K562 (cell line): ENCODE results near the gene POU3F1. TPM values are rescaled to one million over a fixed set of nuclear protein-coding genes. Genes with fewer than 3 reads are reported as not detected.

Experiments used
- CCAR2 ChIP-seq: fragments of 200-400 bp; formaldehyde crosslinking; IDR thresholded peaks from 2 replicates; pipeline ENCODE4 v1.6.1; 2017; ENCODE audit warnings: mild to moderate bottlenecking, low read depth, low read length
- HSF4 ChIP-seq: fragments of 250-450 bp; sonication (Bioruptor Pico); IDR thresholded peaks from 2 replicates; pipeline ENCODE4 v2.1.2; 2022; ENCODE audit warnings: mild to moderate bottlenecking, moderate library complexity, borderline replicate concordance
- POLR2H ChIP-seq: IDR thresholded peaks from 2 replicates; pipeline ENCODE4 v1.6.1; 2016; ENCODE audit warnings: missing genetic modification characterization, low read depth, mild to moderate bottlenecking, control low read depth, missing compliant biosample characterization, moderate library complexity
- polyA plus RNA-seq, 8 experiments: library from polyadenylated mRNA; depleted of rRNA in 4 of 8; stranded (reverse) in 5 of 8; unstranded in 3 of 8; fragments of >200 nt; fragmentation: Nextera tagmentation in 2 of 8; fragmentation: Illumina TruSeq in 1 of 8; extraction: Ambion mirVana in 2 of 8; extraction: Trizol in 1 of 8; gene quantifications; 2 replicates each; pipeline versions ENCODE4 v1.2.1 to v1.2.3, GENCODE V29; 2011 to 2014; ENCODE audit warnings: inconsistent platforms in 1 of 8, missing spikeins in 1 of 8
- total RNA-seq, 7 experiments: library from RNA; depleted of rRNA in 6 of 7; stranded (reverse); fragments of >200 nt in 6 of 7; fragmentation: Illumina TruSeq in 2 of 7; extraction: Trizol in 2 of 7; gene quantifications; 2 replicates each; pipeline versions ENCODE4 v1.2.1 to v1.2.3, GENCODE V29; 2011 to 2021; ENCODE audit warnings: low replicate concordance in 1 of 7
- TF ChIP-seq, protein P1 (sequence below): fragments of 250-450 bp; sonication (Bioruptor Pico); IDR thresholded peaks from 2 replicates; pipeline ENCODE4 v1.6.1; 2021; ENCODE audit warnings: mild to moderate bottlenecking
- TF ChIP-seq, protein P2 (sequence below): fragments of 250-450 bp; sonication (Bioruptor Pico); IDR thresholded peaks from 2 replicates; pipeline ENCODE4 v1.5.0; 2020; ENCODE audit warnings: mild to moderate bottlenecking, borderline replicate concordance
- TF ChIP-seq, protein P3 (sequence below), 2 experiments: fragments of 450-650 bp in 1 of 2; sonication (generic) in 1 of 2; formaldehyde crosslinking in 1 of 2; IDR thresholded peaks; 2 replicates each; pipeline versions ENCODE4 v1.7.1 to v1.9.0; 2016 to 2022; ENCODE audit warnings: inconsistent platforms in 1 of 2, mild to moderate bottlenecking in 1 of 2, missing genetic modification reagents in 1 of 2
- TF ChIP-seq, protein P4 (sequence below): fragments of 450-650 bp; IDR thresholded peaks from 2 replicates; pipeline ENCODE4 v1.6.1; 2014; ENCODE audit warnings: low read depth, mild to moderate bottlenecking, moderate library complexity, borderline replicate concordance
- TF ChIP-seq, protein P5 (sequence below): fragments of 450-650 bp; formaldehyde crosslinking; IDR thresholded peaks from 2 replicates; pipeline ENCODE4 v1.4.0; 2020; ENCODE audit warnings: mild to moderate bottlenecking
- TF ChIP-seq, protein P6 (sequence below): fragments of 450-650 bp; formaldehyde crosslinking; IDR thresholded peaks from 2 replicates; pipeline ENCODE4 v1.4.0; 2022; ENCODE audit warnings: missing genetic modification characterization

POU3F1 gene
- total and polyA plus RNA-seq, 9 of the 15 experiments (the other 6 are each of a cell fraction or from before 2014, with no cell fraction given), result 0.09 TPM; not detected in 8

DNA sequence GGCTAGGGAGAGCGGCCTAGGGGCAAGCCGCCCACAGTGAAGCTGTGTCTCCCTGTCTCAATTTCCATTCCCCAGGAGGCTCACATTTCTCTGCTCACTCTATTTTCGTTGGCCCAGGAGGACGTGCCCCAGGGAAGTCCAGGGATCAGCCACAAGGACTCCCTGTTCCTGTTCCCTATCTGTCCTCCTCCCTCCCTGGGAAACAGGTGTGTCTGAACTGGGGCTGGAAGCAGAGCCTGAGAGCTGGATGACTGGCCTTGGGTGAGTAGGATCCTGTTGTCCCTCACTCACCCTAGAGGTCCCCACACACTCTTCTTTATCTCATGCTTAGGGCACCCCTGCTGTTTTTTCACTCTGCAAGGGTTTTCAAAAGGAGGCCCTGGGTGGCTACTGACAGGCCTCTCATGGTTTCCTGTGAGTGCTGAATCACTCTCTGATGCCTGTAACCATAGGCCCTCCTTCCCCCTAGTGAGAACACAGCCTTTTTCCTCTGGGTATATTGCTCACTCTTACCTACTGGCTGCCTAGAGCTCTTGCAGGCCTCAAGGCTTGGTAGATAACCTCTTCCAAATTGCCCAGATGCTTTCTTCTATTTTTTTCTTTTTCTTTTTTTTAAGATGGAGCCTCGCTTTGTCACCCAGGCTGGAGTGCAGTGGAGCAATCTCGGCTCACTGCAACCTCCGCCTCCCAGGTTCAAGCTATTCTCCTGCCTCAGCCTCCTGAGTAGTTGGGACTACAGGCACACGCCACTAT is 37.3 kb downstream of the POU3F1 start (continued):
- TF ChIP-seq, protein P1, sequence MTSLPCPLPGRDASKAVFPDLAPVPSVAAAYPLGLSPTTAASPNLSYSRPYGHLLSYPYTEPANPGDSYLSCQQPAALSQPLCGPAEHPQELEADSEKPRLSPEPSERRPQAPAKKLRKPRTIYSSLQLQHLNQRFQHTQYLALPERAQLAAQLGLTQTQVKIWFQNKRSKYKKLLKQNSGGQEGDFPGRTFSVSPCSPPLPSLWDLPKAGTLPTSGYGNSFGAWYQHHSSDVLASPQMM (CRISPR knock-in tag), result no peak
- TF ChIP-seq, protein P2, sequence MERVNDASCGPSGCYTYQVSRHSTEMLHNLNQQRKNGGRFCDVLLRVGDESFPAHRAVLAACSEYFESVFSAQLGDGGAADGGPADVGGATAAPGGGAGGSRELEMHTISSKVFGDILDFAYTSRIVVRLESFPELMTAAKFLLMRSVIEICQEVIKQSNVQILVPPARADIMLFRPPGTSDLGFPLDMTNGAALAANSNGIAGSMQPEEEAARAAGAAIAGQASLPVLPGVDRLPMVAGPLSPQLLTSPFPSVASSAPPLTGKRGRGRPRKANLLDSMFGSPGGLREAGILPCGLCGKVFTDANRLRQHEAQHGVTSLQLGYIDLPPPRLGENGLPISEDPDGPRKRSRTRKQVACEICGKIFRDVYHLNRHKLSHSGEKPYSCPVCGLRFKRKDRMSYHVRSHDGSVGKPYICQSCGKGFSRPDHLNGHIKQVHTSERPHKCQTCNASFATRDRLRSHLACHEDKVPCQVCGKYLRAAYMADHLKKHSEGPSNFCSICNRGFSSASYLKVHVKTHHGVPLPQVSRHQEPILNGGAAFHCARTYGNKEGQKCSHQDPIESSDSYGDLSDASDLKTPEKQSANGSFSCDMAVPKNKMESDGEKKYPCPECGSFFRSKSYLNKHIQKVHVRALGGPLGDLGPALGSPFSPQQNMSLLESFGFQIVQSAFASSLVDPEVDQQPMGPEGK (CRISPR knock-in tag), result 0 out of 2 replicates have a peak, but pooled peaks have one; percentile 45
- TF ChIP-seq HSF4 (CRISPR knock-in tag), result no peak
- TF ChIP-seq, protein P3, sequence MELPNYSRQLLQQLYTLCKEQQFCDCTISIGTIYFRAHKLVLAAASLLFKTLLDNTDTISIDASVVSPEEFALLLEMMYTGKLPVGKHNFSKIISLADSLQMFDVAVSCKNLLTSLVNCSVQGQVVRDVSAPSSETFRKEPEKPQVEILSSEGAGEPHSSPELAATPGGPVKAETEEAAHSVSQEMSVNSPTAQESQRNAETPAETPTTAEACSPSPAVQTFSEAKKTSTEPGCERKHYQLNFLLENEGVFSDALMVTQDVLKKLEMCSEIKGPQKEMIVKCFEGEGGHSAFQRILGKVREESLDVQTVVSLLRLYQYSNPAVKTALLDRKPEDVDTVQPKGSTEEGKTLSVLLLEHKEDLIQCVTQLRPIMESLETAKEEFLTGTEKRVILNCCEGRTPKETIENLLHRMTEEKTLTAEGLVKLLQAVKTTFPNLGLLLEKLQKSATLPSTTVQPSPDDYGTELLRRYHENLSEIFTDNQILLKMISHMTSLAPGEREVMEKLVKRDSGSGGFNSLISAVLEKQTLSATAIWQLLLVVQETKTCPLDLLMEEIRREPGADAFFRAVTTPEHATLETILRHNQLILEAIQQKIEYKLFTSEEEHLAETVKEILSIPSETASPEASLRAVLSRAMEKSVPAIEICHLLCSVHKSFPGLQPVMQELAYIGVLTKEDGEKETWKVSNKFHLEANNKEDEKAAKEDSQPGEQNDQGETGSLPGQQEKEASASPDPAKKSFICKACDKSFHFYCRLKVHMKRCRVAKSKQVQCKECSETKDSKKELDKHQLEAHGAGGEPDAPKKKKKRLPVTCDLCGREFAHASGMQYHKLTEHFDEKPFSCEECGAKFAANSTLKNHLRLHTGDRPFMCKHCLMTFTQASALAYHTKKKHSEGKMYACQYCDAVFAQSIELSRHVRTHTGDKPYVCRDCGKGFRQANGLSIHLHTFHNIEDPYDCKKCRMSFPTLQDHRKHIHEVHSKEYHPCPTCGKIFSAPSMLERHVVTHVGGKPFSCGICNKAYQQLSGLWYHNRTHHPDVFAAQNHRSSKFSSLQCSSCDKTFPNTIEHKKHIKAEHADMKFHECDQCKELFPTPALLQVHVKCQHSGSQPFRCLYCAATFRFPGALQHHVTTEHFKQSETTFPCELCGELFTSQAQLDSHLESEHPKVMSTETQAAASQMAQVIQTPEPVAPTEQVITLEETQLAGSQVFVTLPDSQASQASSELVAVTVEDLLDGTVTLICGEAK (IDR thresholded peaks at IDR 0.05), result 0 out of 2 replicates have a peak, but pooled peaks have one; percentile 31
- TF ChIP-seq, protein P3 (CRISPR knock-in tag; IDR thresholded peaks at IDR 0.05), result no peak
- TF ChIP-seq CCAR2, result no peak
- TF ChIP-seq, protein P4, sequence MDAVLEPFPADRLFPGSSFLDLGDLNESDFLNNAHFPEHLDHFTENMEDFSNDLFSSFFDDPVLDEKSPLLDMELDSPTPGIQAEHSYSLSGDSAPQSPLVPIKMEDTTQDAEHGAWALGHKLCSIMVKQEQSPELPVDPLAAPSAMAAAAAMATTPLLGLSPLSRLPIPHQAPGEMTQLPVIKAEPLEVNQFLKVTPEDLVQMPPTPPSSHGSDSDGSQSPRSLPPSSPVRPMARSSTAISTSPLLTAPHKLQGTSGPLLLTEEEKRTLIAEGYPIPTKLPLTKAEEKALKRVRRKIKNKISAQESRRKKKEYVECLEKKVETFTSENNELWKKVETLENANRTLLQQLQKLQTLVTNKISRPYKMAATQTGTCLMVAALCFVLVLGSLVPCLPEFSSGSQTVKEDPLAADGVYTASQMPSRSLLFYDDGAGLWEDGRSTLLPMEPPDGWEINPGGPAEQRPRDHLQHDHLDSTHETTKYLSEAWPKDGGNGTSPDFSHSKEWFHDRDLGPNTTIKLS, result no peak
- TF ChIP-seq, protein P5, sequence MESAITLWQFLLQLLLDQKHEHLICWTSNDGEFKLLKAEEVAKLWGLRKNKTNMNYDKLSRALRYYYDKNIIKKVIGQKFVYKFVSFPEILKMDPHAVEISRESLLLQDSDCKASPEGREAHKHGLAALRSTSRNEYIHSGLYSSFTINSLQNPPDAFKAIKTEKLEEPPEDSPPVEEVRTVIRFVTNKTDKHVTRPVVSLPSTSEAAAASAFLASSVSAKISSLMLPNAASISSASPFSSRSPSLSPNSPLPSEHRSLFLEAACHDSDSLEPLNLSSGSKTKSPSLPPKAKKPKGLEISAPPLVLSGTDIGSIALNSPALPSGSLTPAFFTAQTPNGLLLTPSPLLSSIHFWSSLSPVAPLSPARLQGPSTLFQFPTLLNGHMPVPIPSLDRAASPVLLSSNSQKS (CRISPR knock-in tag), result no peak
- TF ChIP-seq, protein P6, sequence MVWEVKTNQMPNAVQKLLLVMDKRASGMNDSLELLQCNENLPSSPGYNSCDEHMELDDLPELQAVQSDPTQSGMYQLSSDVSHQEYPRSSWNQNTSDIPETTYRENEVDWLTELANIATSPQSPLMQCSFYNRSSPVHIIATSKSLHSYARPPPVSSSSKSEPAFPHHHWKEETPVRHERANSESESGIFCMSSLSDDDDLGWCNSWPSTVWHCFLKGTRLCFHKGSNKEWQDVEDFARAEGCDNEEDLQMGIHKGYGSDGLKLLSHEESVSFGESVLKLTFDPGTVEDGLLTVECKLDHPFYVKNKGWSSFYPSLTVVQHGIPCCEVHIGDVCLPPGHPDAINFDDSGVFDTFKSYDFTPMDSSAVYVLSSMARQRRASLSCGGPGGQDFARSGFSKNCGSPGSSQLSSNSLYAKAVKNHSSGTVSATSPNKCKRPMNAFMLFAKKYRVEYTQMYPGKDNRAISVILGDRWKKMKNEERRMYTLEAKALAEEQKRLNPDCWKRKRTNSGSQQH (CRISPR knock-in tag), result no peak
- no peak for TF ChIP-seq POLR2H (tag)
